Activated T-cell treated with anti-CD3 and anti-CD28 coated beads for 4 hours (primary cell): ENCODE measurements around the gene ZNF865.
"Not testable (repeated sequence)": the region's sequence is repeated elsewhere in the genome, so short reads cannot be mapped to it uniquely, and the experiment has no call there.

Experiments used
- DNase-seq: peaks from one replicate; pipeline ENCODE4 v3.0.0-alpha.2; 2020

Gene ZNF865

GRCh38 chr19:55605637-55606470, at the start of gene ZNF865:
ZNF865 (plus strand) TSS chr19:55605647; CDS start chr19:55613619, 7,972 bp downstream.
- peak; percentile 56 for DNase-seq

DNA sequence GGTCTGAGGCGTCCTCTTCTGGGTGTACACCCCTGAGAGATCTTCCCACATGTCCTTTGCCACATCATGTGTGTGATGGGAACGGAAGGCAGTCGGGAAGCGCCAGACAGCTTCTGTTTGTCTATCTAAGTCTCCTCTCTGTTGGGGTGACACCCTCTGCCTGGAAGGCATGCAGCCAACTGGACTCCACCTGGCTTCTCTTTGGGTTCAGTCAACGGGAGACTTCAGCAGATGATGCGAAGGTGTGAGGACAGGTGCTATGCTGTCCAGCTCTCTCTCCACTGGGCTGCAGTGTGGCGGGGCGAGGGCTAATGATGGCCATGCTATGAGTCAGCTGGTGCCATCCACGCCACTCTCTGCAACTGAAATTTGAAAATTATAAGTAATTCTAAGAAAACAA, 45.8 kb upstream of the ZNF865 start:
- no peak for DNase-seq

GRCh38 chr19:55563261-55563690, 42.2 kb upstream of the ZNF865 start:
- no peak for DNase-seq

DNA sequence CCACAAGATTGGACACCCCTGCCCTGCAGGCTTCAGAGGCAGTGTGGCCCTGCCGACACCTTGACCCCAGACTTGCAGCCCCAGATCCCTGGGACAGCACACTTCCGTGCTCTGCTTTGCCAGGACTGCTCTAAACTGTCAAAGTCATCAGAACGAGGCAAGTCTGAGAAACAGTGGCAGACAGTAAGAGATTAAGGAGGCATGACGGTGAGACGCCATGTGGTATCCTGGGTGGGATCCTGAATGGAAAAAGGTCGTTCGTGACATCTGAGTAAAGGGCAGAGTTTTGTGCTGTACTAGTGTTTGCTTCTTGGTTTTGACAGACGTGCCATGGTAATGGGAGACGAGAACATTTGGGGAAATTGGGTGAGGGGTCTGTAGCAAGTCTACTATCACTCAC, 38.6 kb upstream of the ZNF865 start:
- DNase-seq = no peak

GRCh38 chr19:55567708-55568328, 37.6 kb upstream of the ZNF865 start:
- DNase-seq = no peak

DNA sequence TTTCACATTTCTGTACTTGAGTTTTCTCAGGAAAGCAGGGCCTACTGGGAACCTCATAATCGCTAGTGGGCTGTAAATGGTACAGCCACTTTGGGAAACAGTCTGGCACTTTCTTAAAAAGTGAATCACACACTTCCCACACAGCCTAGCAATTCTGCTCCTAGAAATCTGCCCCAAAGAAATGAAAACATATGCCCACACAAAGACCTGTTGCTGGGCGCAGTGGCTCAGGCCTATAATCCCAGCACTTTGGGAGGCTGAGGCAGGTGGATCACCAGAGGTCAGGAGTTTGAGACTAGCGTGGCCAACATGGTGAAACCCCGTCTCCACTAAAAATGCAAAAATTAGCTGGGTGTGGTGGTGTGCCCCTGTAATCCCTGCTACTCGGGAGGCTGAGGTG, 36.0 kb upstream of the ZNF865 start:
- not testable (repeated sequence) for DNase-seq

GRCh38 chr19:55573929-55574328, 31.5 kb upstream of the ZNF865 start:
- not testable (repeated sequence) for DNase-seq

DNA sequence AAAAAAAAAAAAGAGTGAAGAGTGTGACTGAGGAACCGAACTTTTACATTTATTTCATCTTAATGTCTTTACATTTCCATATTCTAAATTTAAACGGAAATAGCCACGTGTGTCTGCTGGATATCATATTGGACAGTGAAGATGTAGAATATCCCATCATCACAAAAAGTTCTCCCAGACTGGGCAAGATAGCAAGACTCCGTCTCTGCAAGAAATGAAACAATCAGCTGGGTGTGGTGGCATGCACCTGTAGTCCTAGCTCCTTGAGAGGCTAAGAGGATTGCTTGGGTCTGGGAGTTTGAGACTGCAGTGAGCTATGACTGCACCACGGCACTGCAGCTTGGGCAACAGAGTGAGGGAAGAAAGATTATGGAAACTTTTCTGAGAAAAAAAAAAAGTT, 28.7 kb upstream of the ZNF865 start:
- DNase-seq = no peak

GRCh38 chr19:55578031-55578760, 27.3 kb upstream of the ZNF865 start:
- DNase-seq = no peak

- DNase-seq = no peak
Measured at GRCh38 chr19:55578761-55579747, 26.4 kb upstream of the ZNF865 start.

- DNase-seq = no peak
Measured at GRCh38 chr19:55579766-55580621, 25.5 kb upstream of the ZNF865 start.

GRCh38 chr19:55580628-55581144, 24.8 kb upstream of the ZNF865 start, which contains the start of gene ZNF579:
ZNF579 (minus strand) TSS chr19:55580848; CDS start chr19:55579639, 1,209 bp downstream.
- peak; percentile 70 for DNase-seq

DNA sequence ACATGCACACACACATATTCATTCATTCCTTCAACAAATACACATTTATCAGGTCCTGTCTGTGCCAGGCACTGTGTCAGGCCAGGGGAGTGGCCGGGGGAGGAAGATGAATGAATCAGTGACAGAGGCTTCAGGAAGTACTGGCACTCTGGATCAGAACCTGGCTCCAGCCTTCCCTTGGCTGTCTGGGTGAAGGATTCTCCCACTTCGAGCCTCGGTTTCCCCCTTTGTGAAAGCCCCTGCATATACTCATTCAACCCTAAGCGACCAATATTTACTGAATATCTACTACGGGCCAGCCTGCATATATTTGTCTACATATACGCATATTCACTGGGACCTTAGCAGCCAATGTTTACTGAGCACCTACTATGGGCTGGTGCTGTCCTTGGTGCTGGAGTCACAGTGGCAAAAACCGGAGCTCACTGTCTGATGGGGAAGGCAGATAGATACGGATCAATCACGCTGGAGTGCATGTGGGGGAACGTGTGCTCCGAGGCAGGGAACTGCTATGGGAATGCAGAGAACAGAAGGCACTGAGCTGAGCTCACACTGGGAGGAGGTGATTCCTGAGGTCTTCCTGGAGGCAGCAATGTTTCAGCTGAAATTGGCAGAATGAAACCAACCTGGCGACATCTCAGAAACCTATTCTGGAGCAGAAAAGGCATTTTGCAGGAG, 24.2 kb upstream of the ZNF865 start:
- DNase-seq = no peak

GRCh38 chr19:55581823-55582223, 23.6 kb upstream of the ZNF865 start:
- DNase-seq = no peak

DNA sequence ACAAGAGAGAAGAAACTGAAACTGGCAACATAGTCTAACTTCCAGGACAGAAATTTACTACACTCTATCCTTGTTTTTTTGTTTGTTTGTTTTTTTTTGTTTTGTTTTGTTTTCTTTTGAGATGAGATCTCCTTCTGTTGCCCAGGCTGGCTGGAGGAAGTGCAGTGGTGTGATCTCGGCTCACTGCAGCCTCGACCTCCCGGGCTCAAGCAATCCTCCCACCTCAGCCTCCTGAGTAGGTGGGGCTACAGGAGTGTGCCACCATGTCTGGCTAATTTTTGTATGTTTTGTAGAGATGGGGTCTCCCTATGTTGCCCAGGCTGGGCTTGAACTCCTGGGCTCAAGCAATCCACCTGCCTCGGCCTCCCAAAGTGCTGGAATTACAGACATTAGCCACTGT, 23.2 kb upstream of the ZNF865 start:
- DNase-seq = not testable (repeated sequence)

GRCh38 chr19:55583897-55584296, 21.6 kb upstream of the ZNF865 start:
- not testable (repeated sequence) for DNase-seq

- DNase-seq = no peak
Measured at GRCh38 chr19:55584871-55585270, 20.6 kb upstream of the ZNF865 start.

GRCh38 chr19:55585658-55586339, 19.6 kb upstream of the ZNF865 start:
- no peak for DNase-seq

DNA sequence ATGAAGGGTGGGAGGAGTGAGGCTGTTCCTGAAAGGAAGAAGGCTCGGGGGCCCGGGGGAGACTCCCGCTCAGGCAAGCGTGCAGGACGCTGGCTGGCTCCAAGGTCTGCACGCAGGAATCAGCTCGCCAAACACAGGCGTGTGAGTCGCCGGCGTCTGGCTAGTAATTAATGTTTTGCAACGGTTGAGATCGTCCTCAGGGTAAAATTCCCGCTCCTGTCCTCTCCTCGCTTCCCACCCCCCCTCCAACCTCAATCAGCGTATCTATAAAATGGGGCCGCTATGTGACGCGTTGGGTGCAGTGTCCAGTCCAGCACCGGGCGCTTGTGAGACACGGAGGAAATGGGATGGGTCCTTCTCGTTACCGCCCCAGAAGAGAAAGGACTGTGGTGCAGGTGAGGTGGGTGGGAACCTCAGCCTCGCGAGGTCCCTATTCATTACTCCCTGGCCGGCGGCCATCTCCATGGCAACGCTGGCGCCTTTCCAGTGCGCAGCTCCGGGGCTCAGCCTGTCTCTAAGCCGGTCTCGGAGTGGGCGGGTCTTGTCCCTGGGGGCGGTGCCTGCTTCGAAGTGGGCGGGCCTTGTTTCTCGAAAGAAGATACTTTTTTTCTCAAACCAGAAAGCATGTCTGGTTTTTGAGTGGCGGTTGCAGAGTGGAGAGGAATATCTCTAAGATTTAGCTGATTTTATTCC, 18.3 kb upstream of the ZNF865 start:
- DNase-seq = peak; percentile 90
